GM20000 (cell line): Measurements from ENCODE around the gene CLK4.
A peak's percentile ranks its signal among the peaks of the same experiment; 100 is the strongest.

ENCODE experiments used
- DNase-seq: peaks from one replicate; pipeline ENCODE4 v3.0.0; 2012; ENCODE audit warnings: low spot score
- TF ChIP-seq, protein P1 (sequence below): IDR thresholded peaks from 2 replicates; pipeline ENCODE4 v1.5.1; 2012; ENCODE audit warnings: mild to moderate bottlenecking, control low read depth; ENCODE audit errors: extremely low read depth, missing control alignments

The CLK4 gene

DNA sequence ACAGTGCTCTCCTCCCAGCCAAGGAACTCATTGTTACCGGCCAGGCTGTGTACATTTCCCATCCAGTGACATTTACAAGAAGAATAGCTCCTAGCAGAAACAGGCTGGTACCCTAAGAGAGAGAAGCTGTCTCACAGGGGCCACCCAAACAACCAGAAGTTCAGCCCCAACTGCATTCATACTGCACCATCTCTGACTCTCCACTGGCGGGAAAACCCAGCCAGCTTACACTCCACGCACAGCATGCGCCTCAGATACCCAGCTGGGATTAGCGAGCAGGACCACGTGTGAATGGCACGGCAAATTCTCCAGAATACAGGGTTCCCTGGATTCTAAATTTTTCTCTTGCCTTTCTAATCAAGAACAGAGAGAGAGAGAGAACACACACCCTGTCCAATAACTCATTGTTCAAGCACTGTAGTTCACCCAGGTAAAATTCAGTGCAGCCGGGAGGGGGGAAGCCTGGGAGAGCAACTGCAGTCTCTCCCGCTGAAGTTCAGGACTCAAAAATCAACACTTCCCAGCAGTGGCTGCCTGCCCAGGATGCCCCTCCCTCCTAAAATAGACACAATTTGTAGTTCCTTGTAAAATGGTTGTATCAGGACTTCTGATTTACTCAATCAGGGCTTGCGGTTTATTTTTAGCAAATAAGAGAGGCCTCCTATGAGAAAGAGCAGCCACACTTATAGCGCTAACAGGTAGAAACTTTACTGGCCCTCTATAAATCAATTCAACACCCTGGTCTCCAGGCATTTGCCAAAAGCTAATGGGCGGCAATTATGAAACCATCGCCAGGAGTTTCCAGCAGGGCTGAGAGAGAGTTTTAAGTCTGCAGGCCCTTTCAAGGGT lies 38.9 kb downstream of the CLK4 start:
- DNase-seq: no peak
- TF ChIP-seq, protein P1, sequence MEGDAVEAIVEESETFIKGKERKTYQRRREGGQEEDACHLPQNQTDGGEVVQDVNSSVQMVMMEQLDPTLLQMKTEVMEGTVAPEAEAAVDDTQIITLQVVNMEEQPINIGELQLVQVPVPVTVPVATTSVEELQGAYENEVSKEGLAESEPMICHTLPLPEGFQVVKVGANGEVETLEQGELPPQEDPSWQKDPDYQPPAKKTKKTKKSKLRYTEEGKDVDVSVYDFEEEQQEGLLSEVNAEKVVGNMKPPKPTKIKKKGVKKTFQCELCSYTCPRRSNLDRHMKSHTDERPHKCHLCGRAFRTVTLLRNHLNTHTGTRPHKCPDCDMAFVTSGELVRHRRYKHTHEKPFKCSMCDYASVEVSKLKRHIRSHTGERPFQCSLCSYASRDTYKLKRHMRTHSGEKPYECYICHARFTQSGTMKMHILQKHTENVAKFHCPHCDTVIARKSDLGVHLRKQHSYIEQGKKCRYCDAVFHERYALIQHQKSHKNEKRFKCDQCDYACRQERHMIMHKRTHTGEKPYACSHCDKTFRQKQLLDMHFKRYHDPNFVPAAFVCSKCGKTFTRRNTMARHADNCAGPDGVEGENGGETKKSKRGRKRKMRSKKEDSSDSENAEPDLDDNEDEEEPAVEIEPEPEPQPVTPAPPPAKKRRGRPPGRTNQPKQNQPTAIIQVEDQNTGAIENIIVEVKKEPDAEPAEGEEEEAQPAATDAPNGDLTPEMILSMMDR: no peak

DNA sequence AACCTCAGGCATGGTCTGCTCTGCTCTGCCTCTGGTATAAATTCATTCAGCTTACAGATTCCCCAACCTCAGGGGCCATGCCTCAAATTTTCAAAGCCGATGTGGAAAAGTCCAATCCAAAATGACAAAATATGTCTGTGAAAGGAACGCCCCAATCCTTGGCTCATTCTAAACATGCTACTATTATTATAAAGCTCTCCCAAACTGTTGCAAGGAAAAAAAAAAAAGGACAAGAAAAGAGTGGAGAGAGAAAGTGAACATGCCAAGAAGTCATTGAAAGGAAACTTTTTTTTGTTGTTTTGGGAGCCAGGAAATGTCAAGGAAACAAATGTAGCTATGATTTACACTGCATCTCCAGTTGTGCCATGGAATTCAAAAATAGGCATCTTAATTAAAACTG lies 40.5 kb downstream of the CLK4 start:
- TF ChIP-seq, protein P1: no peak
- no peak for DNase-seq

DNA sequence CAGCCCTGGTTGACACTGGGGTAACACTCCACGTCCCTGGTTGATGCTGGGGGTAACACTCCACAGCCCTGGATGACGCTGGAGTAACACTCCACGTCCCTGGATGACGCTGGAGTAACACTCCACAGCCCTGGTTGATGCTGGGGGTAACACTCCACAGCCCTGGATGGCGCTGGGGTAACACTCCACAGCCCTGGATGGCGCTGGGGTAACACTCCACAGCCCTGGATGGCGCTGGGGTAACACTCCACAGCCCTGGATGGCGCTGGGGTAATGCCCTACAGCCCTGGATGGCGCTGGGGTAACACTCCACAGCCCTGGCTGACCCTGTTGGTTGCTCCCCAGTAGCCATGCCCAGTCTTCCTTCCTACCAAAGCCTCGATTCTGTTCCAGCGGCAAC lies 41.4 kb downstream of the CLK4 start:
- DNase-seq: peak; percentile 66

DNA sequence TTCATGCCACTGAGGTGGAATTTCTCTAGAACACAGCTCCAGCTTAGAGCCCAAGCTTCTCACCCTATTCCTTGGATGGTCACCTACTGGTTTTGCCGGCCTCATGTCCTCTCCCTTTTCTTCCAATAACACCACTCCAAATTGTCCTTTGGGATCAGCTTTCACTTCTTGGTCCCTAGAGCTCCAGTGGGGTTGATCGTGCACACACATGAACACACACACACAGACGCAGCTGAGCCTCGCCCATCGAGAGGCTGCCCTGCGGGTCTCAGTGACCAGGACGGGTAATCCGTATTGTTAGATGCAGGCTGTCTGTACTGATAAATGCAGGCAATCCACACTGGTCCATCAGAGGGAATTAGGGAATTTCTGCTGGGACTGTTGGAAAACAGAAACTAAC lies 43.6 kb downstream of the CLK4 start:
- no peak for DNase-seq
- TF ChIP-seq, protein P1: no peak

DNA sequence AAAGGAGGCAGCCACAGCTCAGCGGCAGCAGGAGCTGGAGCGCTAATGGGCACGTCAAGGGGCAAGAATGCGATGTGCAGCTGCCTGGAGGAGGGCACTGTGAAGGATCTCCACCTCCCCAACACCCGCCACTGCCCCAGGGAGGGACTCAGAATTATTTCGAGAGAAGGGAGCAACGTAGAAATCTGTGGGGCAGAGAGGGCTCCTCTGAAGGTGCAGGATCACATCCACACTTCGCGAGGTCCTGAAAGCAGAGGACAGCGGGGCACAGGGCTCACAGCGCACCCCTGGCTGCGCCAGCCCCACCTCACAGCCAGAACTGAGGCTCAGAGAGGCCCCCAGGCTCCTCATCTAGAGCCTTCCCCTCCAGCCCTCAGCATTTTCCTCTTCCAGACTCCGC lies 44.6 kb downstream of the CLK4 start:
- TF ChIP-seq, protein P1: no peak
- DNase-seq: no peak

DNA sequence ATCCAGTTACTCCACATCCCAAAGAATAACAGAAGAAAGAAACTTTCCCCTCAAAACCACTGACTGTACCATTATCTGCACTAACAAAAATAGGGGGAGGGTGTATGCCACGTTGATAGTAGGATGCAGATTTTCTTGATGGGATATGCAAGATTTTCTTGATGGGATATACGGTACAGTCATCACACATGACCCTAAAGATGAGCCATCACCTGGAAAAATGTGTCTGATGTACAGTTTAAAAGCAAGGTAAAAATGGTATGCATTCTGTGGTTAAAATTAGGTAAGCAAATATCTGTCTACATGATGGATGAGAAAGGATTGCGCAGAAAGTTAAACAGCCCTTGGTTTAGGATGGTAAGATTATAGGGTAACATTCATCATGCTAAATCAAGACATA lies 45.2 kb downstream of the CLK4 start:
- DNase-seq: no peak
- TF ChIP-seq, protein P1: no peak

DNA sequence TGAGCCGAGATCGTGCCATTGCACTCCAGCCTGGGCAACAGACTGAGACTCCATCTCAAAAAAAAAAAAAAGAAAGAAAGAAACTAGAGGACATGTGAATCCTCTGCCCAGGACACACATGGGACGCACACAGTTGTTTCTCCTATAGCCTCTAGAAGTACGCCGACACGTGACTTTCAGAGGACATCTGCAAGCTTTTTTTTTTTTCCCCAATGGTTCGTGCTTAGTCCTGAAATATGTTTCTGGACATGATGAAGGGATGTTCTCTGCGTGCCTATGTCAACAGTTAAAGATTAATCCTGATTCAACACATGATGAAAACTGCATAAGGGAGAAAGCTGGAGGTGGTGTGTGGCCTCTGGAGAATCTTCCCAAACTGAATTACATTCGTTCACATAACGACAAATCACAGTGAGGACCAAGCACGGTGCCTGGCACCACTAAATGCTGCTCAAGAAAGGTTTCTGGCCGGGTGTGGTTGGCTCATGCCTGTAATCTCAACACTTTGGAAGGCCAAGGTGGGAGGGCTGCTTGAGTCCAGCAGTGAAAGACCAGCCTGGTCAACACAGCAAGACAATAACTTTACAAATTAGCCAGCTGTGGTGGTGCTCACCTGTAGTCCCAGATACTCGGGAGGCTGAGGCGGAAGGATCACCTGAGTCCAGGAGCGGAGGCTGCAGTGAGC lies 46.4 kb downstream of the CLK4 start:
- TF ChIP-seq, protein P1: no peak
- DNase-seq: no peak
